GM18873 (cell line): ENCODE data around the gene MB.
"Not testable (repeated sequence)": the region's sequence is repeated elsewhere in the genome, so short reads cannot be mapped to it uniquely, and the experiment has no call there.

ENCODE experiments used
- ATAC-seq: cut with Tn5 transposase; IDR thresholded peaks from one replicate; pipeline ENCODE4 v1.9.1; 2021; ENCODE audit warnings: mild to moderate bottlenecking, moderate library complexity, moderate number of reproducible peaks; ENCODE audit not compliant: unreplicated experiment, low FRiP score

Gene MB

GRCh38 chr22:35638410-35638809 is 21.3 kb upstream of the MB start:
- ATAC-seq: no peak

DNA sequence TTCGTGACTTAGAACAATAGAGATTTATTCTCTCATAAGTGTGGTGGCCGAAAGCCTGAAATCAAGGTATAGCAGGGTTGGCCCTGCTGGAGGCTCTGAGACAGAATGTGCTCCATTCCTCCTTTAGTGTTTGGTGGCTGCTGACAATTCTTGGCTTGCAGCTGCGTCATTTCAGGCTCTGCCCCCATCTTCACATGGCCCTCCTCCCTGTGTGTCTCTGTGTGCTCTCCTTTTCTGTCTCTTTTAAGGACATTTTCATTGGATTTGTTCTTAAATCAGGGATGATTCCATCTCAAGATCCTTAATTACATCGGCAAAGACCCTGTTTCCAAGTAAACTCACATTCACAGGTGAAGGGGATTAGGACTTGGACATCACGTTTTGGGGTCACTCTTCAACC is 20.9 kb upstream of the MB start:
- ATAC-seq: no peak

DNA sequence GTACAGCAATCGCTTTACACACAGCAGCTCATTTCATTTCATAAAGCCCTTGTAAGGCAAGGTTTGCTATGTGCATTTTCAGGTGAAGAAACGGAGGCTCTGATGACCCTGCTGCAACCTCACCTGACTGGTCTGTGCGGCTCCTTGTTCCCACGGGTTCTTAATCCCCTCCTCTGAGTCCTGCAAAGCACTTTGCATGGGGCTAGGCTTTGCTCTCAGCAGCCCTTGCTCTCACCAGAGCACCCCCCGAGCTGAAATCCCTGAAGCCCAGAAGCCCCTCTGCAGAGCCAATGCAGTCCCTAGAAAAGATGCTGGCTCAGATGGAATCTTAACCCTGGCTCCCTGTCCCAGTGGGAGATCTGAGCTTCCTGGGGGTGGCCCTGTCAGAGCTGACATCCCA is 20.1 kb upstream of the MB start:
- no peak for ATAC-seq

GRCh38 chr22:35634943-35635540 is 17.9 kb upstream of the MB start:
- no peak for ATAC-seq

GRCh38 chr22:35634015-35634414 is 16.9 kb upstream of the MB start:
- ATAC-seq: no peak

GRCh38 chr22:35633520-35633919 is 16.4 kb upstream of the MB start:
- no peak for ATAC-seq

GRCh38 chr22:35632935-35633334 is 15.8 kb upstream of the MB start:
- no peak for ATAC-seq

- ATAC-seq: no peak
Observed at GRCh38 chr22:35631597-35631996, 14.5 kb upstream of the MB start.

DNA sequence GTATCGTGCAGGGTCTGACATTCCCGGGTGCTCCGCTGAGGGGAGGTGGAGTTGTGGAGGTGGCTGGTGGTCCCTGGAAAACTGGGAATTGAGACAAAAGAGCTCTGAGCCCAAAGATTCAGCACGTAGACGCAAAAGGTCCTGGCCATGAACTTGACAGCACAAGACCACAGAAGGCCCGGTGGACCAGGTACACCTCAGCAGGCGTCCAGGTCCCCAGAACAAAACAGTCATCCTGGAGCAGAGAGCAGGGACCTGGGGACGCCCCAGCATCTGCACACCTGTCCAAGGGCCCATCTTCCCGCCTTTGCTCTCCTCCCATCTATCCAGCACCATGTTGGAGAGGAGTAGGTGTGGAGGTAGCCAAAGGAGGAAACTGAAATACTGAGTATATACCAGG is 13.8 kb upstream of the MB start:
- ATAC-seq: no peak

GRCh38 chr22:35630387-35630793 is 13.3 kb upstream of the MB start:
- ATAC-seq: no peak

GRCh38 chr22:35629406-35630216 is 12.5 kb upstream of the MB start:
- ATAC-seq: no peak

- ATAC-seq: no peak
Observed at GRCh38 chr22:35628732-35629131, 11.6 kb upstream of the MB start.

DNA sequence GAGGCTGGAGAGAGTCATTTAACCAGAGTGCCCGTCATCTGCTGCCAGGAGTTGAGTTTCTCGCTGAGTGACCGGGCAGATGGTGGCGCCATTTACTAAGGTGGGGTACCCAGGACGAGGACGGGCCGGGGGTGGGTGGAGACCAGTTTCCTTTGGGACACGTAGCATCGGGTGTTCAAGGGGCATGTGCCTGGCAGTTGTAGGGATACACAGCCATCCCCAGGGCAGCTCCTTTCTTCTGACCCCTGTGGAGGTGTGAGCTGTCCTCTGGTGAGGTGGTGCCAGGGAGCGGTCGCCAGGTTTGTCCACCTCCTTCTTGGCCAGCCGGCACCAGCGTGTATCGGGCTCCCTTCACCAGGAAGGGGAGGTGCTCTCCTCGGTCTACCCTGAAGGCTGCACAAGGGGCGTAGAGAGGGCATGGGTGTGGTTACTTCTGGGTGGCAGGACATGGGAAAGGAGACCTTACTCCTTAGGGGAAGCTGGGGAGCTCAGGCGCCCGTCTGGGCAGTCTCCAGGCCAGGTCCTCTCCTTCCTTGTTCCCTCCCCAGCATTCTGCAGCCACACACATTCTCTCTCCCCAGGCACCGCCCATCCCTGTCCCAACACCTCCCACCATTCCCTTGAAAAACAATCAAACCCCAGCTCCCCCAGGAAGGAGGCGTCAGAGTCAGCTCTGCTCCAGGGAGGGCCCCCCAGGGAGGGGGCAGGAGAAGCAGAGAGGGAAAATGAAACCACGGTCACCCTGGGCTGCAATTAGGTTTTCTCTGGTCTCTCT is 10.3 kb upstream of the MB start:
- ATAC-seq: no peak

DNA sequence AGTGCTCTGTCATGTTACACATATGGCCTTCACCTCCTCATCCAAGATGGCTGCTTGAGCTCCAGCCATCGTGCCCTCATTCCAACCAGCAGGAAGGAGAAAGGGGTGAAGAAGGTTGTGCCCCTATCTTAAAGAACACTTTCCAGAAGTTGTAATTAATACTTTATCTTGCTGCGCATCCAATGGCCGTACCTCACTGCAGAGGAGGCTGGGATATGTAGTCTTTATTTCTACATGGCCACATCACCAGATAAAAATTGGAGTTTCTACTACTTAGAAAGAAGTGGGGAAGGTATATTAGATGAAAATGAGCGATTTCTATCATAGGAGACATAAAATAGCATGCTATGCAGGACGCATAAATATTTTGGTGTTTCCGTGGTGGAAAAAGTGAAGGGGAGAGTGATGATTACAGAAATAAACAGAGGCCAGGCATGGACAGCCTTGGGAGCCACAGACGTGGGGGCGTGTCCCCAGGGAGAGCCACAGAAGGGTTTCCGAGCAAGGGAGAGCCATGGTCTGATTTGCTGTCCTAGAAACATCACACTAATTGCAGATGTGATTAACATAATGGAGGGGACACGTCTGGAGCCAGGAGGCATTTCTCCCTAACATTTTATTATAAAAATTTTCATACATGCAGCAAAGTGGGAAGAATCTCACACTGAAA is 8.8 kb upstream of the MB start:
- ATAC-seq: no peak

DNA sequence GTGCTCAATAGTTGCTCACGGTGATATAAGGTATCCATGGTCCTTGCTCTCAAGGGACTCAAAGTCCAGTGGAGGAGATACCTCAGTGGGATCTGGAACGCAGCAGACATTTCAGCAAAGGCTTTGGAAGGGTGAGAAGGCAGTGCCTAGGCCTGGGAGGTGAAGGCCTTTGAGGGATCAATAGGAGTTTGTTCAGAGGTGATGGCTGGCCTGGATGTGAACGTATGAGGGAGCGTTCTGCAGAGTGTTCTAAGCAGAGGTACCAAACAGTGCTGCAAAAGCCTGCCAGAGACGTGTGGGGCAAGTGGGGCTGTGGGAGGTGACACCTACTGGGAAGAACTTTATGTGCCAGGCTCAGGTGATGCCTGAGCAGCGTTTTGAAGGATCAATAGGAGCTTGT is 7.4 kb upstream of the MB start:
- ATAC-seq: no peak

DNA sequence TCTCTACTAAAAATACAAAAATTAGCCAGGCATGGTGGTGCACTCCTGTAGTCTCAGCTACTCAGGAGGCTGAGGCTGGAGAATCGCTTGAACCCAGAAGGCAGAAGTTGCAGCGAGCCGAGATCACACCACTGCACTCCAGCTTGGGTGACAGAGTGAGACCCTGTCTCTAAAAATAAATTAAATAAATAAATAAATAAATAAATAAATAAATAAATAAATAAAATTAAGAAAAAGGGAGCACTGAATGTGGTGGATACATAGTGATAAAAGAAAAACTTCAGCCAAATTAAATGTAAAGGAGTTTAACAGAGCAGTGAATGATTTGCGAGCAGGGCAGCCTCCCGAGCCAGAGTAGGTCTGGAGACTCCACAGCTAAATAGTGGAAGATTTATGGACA is 6.8 kb upstream of the MB start:
- not testable (repeated sequence) for ATAC-seq

GRCh38 chr22:35622191-35622913 is 5.2 kb upstream of the MB start:
- ATAC-seq: no peak

DNA sequence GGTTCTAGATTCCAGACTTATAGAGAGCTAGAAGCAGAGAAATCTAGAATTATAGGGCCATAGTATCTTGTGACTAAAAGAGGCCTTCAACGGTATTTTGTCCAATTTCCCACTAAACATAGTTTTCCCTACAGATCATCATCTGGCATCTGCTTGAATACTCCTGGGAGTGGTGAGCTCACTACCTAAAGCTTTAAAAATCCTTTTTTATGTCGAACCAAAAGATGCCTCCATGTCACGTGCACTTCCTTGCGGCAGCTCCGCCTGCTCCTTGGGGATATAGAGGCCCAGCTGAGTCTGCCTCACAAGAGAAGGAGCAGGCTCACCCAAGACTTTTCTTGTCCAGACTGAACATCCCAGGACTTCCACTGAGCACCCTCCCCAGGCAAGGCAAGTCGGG is 4.3 kb upstream of the MB start:
- ATAC-seq: no peak

- ATAC-seq: no peak
Observed at GRCh38 chr22:35620624-35621251, 3.6 kb upstream of the MB start.
